ENCODE results near the gene ZBTB7C.

ZBTB7C gene

DNA sequence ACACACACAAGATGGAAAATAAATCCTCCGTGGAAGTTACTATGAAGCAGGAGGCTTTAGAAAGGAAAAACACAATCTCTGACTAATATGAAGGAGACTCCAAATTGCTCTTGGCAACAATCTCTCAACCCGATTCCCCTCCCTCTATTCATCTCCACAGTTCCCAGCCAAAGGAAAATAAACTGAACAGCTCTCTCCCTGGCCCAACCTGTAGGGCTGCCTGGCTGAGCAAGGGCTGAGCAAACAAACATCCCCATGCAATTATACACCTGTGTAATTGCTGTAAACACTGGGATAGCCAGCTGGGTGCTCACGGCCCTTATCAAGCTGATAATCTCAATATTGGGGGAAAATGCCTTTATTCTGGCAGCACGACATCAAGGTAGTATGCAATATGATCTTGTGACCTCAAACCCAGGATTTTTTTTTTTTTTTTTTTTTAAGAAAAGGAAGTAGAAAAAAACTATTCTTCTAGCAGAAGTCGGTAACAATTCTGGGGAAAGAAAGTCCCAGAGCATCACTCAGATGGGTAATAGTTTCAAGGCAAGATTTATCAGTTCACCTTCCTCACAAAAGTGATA lies 275.4 kb downstream of the ZBTB7C start:
- no peak for TF ChIP-seq Cebpa-rat (IDR thresholded peaks at IDR 0.05)
- no peak overlapping the region for H3K27ac ChIP-seq
- H3K27me3 ChIP-seq, result peaks cover 55% of the 10 kb centered on the region
- no peak overlapping the region for H3K9ac ChIP-seq
- no peak overlapping the region for H3K4me2 ChIP-seq
- H3K9me3 ChIP-seq, result no peaks in the 10 kb centered on the region
- H3K36me3 ChIP-seq, result no peaks in the 10 kb centered on the region
- peaks cover 25% of the 10 kb centered on the region for H4K20me1 ChIP-seq
- H3K4me1 ChIP-seq, result peaks cover 25% of the 10 kb centered on the region
- no peak overlapping the region for H3K4me3 ChIP-seq

- Histone ChIP-seq H3K9ac (no peak overlapping the region), H3K36me3 (no peaks in the 10 kb centered on the region), H4K20me1 (peaks cover 23% of the 10 kb centered on the region), H3K4me1 (peaks cover 25% of the 10 kb centered on the region), H3K27me3 (peaks cover 48% of the 10 kb centered on the region), H3K9me3 (no peaks in the 10 kb centered on the region), H3K4me2 (no peak overlapping the region), H3K4me3 (no peak overlapping the region), H3K27ac (no peak overlapping the region)
- TF ChIP-seq Cebpa-rat (IDR thresholded peaks at IDR 0.05), result no peak
Observed at GRCh38 chr18:48132797-48133655, 276.2 kb downstream of the ZBTB7C start.

DNA sequence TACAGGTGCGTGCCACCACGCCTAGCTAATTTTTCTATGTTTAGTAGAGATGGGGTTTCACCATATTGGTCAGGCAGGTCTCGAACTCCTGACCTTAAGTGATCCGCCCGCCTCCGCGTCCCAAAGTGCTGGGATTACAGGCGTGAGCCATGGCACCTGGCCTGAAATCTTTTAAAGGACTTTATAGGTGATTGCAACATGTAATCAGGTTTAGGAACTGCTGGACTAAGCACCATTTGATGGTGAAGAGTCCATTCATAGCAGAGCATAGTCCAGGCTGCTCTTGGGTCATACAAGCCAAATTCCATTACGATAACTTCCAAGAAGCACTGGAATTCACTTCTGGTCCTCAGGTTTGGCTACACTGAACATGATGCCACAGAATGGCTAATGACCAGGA lies 278.1 kb downstream of the ZBTB7C start:
- Histone ChIP-seq H3K9me3 (no peaks in the 10 kb centered on the region), H3K9ac (no peak overlapping the region), H4K20me1 (peaks cover 4% of the 10 kb centered on the region), H3K4me1 (peaks cover 8% of the 10 kb centered on the region), H3K27ac (no peak overlapping the region), H3K36me3 (no peaks in the 10 kb centered on the region), H3K27me3 (peaks cover 28% of the 10 kb centered on the region), H3K4me2 (no peak overlapping the region), H3K4me3 (no peak overlapping the region)
- TF ChIP-seq Cebpa-rat (IDR thresholded peaks at IDR 0.05), result 0 out of 2 replicates have a peak, but pooled peaks have one; percentile 13

- Histone ChIP-seq H3K4me1 (no peaks in the 10 kb centered on the region), H3K9me3 (no peaks in the 10 kb centered on the region), H3K4me2 (no peak overlapping the region), H3K9ac (no peak overlapping the region), H3K4me3 (no peak overlapping the region), H4K20me1 (no peaks in the 10 kb centered on the region; the same call in 1 of the 2 replicates), H3K27me3 (peaks cover 14% of the 10 kb centered on the region), H3K36me3 (no peaks in the 10 kb centered on the region), H3K27ac (no peak overlapping the region)
- no peak for TF ChIP-seq Cebpa-rat (IDR thresholded peaks at IDR 0.05)
Observed at GRCh38 chr18:48129621-48130082, 279.5 kb downstream of the ZBTB7C start.

DNA sequence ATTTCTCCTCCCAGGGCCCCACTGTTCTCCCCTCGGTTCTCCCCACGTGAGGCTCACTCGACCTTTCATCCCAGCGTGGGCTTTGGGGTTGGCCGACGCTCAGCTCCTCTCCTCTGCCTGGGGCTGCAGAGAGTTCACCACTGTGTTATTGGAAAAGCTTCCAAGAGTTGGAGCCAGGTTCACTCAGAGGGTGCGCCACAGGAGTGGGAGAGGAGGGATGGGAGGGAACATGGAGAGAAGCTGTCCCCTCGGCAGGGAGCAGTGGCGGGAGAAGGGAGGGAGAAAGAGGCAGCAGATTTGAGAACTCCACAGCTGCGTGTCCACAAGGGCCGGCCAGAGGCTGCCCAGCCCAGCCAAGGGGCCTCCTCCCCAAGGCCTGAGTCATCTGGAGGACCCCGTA lies 281.6 kb downstream of the ZBTB7C start:
- Histone ChIP-seq H3K4me1 (no peaks in the 10 kb centered on the region), H3K9me3 (no peaks in the 10 kb centered on the region), H3K36me3 (no peaks in the 10 kb centered on the region), H3K4me3 (no peak overlapping the region), H4K20me1 (no peaks in the 10 kb centered on the region), H3K27ac (no peak overlapping the region), H3K9ac (no peak overlapping the region), H3K4me2 (no peak overlapping the region), H3K27me3 (no peaks in the 10 kb centered on the region)
- no peak for TF ChIP-seq Cebpa-rat (IDR thresholded peaks at IDR 0.05)

DNA sequence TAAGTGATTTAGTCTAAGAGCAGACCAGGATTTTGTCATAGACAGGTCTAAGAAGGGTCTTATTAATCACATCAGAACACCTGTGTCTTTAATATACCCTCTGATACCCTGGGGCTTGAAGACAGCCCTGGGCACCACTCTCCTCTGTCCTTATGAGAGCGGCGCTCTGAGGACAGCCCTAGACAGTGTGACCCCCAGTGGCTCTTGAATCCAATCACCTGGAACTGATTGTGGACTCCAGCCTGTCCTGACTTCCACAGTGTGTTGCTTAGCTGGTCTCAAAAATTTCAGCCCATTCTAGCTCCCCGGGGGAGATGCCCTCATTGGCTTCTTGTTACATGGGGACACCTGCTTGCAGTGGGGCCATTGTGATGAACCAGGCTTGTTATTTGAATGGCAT lies 282.9 kb downstream of the ZBTB7C start:
- TF ChIP-seq Cebpa-rat (IDR thresholded peaks at IDR 0.05), result no peak
- Histone ChIP-seq H4K20me1 (no peaks in the 10 kb centered on the region), H3K27ac (no peak overlapping the region), H3K4me3 (no peak overlapping the region), H3K27me3 (no peaks in the 10 kb centered on the region), H3K4me1 (no peaks in the 10 kb centered on the region), H3K9me3 (no peaks in the 10 kb centered on the region), H3K4me2 (no peak overlapping the region), H3K36me3 (no peaks in the 10 kb centered on the region), H3K9ac (no peak overlapping the region)

DNA sequence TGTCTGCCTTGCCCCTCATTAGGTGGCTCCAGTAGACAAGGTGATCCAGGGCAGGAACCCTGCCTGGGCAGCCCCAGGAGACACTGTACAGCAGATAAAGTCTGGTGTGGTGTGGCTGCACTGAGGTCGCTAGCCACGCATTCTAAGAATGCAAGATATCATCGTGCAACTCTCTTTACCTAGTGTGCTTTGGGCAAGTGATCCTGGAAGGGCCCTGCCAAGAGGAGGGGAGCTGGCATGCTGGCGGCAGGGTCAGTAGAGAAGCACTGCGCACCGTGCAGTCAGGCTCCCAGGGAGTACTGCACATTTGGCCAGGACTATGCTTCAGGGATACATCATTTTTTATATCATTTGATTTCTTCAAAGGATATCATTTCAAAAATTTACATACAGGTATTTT lies 283.5 kb downstream of the ZBTB7C start:
- TF ChIP-seq Cebpa-rat (IDR thresholded peaks at IDR 0.05), result no peak
- Histone ChIP-seq H4K20me1 (no peaks in the 10 kb centered on the region), H3K4me3 (no peak overlapping the region), H3K27me3 (no peaks in the 10 kb centered on the region), H3K4me2 (no peak overlapping the region), H3K9ac (no peak overlapping the region), H3K36me3 (no peaks in the 10 kb centered on the region), H3K4me1 (no peaks in the 10 kb centered on the region), H3K27ac (no peak overlapping the region), H3K9me3 (no peaks in the 10 kb centered on the region)

DNA sequence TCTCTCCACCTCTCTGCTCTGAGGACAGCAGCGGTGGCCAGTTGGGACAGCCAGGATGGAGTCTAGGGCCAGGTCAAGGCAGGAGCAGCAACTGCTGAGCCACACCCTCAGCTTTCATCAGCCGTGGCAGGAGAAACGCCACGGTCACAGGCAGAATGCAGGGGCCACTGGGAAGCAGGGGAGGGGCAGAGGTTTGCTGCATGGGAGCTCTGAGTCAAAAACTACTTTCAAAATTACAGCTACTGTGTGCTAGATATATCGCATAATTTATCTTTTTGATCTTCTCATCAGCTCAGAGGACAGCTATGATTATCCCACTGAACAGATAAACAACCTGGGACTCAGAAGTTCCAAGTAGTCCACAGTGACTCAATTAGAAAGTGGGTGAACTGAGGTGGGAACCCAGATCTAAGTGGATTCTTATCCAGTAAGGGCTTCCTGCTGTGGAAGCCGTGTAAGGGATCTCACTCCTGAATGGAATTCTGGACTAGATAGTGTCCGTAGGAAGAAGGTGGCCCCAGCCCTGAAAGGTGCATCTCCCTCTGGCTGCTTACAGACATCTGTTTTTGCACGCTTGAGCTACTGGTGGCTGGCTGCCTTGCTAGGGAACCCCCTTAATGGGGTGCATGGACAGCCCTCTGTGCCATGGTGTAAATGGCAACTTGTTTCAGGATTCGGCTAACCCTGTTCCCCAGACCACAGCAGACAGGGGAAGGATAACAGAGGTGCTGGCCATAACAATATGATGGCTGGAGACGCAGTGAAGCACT lies 284.1 kb downstream of the ZBTB7C start:
- no peaks in the 10 kb centered on the region for H3K9me3 ChIP-seq
- no peaks in the 10 kb centered on the region for H4K20me1 ChIP-seq
- TF ChIP-seq Cebpa-rat (IDR thresholded peaks at IDR 0.05), result no peak
- no peaks in the 10 kb centered on the region for H3K36me3 ChIP-seq
- no peak overlapping the region for H3K27ac ChIP-seq
- no peak overlapping the region for H3K4me2 ChIP-seq
- H3K27me3 ChIP-seq, result no peaks in the 10 kb centered on the region
- no peak overlapping the region for H3K4me3 ChIP-seq
- no peak overlapping the region for H3K9ac ChIP-seq
- H3K4me1 ChIP-seq, result no peaks in the 10 kb centered on the region

DNA sequence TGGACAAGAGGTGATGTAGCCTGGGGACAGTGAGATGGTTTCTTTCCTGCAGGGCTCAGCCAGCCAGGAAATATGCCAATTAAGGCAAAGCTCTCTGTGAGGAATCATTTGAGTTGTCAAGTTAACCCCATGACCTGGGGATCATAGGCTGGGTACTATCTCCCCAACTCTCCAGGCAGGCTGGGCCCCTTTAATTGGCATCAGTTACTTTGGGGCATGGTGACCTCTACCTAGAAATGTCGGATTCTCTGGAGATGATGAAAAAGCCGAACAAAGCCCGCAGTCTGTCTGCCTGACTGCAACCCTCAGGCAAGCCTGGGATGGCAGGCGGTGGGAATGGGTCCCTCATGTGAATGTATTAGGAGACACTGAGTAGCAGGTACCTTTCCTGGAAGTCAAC lies 285.2 kb downstream of the ZBTB7C start:
- Histone ChIP-seq H4K20me1 (no peaks in the 10 kb centered on the region), H3K27ac (no peak overlapping the region), H3K4me1 (no peaks in the 10 kb centered on the region), H3K36me3 (no peaks in the 10 kb centered on the region), H3K27me3 (no peaks in the 10 kb centered on the region), H3K9me3 (no peaks in the 10 kb centered on the region), H3K4me3 (no peak overlapping the region), H3K9ac (no peak overlapping the region), H3K4me2 (no peak overlapping the region)
- TF ChIP-seq Cebpa-rat (IDR thresholded peaks at IDR 0.05), result no peak

DNA sequence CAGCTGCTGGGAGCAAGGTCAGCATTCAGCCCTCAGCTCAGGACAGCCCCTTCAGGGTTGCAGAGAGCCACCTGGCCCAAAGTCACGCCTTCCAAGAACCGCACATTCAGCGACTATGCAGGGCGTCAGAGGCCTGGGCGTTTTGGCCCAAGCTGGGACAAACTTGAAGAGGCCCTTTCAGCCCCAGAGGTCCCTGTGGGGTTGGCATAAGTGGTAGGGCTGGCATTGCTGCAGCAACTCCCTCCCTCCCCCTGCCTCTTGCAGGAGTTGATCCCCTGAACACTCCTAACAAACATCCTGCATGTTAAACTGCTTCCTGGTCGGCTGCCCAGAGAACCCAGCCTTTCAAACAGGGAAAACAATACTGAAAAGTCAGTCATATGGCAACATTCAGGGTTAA lies 285.9 kb downstream of the ZBTB7C start:
- H3K27ac ChIP-seq, result no peak overlapping the region
- H3K4me3 ChIP-seq, result no peak overlapping the region
- H4K20me1 ChIP-seq, result no peaks in the 10 kb centered on the region
- no peaks in the 10 kb centered on the region for H3K9me3 ChIP-seq
- no peak overlapping the region for H3K9ac ChIP-seq
- no peaks in the 10 kb centered on the region for H3K4me1 ChIP-seq
- no peak for TF ChIP-seq Cebpa-rat (IDR thresholded peaks at IDR 0.05)
- H3K36me3 ChIP-seq, result no peaks in the 10 kb centered on the region
- H3K27me3 ChIP-seq, result no peaks in the 10 kb centered on the region
- no peak overlapping the region for H3K4me2 ChIP-seq
